Myocyte (in vitro differentiated cells): ENCODE measurements around the gene SULF2. TPM values are rescaled to one million over a fixed set of nuclear protein-coding genes. Genes with fewer than 3 reads are reported as not detected.
A peak's percentile ranks its signal among the peaks of the same experiment; 100 is the strongest.

Experiments used
- DNase-seq: peaks from one replicate; pipeline ENCODE4 v3.0.0-alpha.2; 2012; ENCODE audit warnings: low read depth
- total RNA-seq: library from RNA; depleted of rRNA; stranded (reverse); fragments of >200 nt; gene quantifications from 2 replicates; pipeline ENCODE4 v1.2.3, GENCODE V29; 2014

SULF2 gene
- total RNA-seq, 1 donor from 2014 or later, result 2.6 TPM

- no peak for DNase-seq
These were observed 112.2 kb downstream of the SULF2 start for GRCh38 chr20:47672886-47673670.

DNA sequence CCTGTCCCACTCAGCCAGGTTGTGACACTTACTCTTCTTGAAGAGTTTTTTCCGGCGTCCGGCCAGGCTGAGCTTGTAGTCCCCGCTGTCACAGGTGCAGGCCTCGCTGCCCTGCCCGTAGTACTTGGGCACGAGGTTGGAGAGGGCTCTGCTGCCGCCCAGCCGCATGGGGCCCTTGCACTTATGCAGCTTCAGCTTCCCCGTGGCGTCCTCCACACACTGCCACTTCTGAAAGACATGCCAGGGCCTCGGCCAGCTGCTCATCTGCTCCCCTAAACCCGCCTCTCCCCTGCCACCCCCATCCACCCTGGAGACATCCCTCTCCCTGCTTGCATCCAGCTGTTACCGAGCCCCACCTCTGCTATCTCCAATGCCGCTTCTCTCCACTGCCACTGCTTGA lies 113.1 kb downstream of the SULF2 start:
- no peak for DNase-seq

- no peak for DNase-seq
These were observed 114.4 kb downstream of the SULF2 start for GRCh38 chr20:47670913-47671312.

DNA sequence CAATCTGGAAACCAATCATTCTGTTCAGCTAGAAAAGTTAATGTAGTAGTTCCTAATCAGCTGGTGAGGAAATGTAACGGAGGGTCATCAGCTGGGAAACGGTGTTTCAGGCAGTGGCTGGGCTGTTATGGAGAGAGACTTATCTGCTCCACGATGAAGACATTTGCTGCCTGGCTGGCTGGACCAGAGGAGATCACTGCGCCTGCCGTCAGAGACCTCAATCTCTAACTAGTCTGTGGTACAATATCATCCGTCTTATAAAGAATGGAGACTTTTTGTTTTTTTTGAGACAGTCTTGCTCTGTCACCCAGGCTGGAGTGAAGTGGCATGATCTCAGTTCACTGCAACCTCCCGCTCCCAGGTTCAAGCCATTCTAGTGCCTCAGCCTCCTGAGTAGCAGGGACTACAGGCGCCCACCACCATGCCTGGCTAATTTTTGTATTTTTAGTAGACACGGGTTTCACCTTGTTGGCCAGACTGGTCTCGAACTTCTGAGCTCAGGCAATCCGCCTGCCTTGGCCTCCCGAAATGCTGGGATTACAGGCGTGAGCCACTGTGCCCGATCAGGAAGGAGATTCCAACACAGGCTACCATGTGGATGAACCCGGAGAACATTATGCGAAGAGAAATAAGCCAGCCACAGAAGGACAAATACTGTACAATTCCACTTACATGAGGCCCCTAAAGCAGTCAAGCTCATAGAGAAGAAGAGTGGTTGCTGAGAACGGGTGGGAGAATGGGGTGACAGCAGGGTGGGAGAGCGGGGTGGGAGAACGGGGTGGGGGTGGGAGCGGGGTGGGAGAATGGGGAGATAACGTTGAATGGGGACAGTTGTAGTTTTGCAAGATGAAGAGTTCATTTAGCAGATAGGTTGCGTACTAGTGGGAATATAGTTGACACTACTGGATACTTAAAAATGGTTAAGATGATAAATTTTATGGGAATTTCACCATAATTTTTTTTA lies 115.1 kb downstream of the SULF2 start:
- no peak for DNase-seq

DNA sequence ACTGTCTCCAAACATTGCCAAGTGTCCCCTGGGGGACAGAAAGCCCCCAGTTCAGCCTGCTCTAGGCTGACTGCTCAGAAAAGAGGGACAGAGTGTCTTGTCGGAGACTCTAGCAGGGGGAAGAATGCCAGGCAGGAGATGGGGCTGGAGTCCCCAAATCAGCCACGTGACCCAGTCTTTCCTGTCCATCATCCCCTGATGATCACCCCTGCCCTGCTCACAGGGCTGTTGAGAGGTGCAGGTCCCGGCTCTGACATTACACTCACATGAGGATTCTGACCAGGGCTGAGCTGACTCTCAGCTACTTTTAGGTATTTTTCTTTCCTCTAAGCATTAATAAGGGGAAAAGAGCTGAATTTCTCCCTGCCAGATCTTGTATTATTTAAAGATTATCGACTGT lies 115.8 kb downstream of the SULF2 start:
- no peak for DNase-seq

DNA sequence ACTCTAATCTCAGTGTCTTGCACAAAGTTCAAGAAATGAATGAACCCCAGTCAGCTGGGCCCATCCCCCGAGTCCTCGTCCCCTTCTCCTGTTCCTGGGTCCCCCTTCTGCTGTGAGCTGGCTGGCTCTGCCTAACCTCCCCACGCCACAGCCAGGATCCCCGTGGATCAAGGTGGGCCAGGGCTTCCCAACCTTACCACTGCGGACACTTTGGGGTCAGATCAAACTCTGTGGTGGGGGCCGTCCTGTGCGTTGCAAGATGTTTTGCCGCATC lies 116.2 kb downstream of the SULF2 start:
- DNase-seq, result no peak

- no peak for DNase-seq
These were observed 116.7 kb downstream of the SULF2 start for GRCh38 chr20:47668313-47669151.

DNA sequence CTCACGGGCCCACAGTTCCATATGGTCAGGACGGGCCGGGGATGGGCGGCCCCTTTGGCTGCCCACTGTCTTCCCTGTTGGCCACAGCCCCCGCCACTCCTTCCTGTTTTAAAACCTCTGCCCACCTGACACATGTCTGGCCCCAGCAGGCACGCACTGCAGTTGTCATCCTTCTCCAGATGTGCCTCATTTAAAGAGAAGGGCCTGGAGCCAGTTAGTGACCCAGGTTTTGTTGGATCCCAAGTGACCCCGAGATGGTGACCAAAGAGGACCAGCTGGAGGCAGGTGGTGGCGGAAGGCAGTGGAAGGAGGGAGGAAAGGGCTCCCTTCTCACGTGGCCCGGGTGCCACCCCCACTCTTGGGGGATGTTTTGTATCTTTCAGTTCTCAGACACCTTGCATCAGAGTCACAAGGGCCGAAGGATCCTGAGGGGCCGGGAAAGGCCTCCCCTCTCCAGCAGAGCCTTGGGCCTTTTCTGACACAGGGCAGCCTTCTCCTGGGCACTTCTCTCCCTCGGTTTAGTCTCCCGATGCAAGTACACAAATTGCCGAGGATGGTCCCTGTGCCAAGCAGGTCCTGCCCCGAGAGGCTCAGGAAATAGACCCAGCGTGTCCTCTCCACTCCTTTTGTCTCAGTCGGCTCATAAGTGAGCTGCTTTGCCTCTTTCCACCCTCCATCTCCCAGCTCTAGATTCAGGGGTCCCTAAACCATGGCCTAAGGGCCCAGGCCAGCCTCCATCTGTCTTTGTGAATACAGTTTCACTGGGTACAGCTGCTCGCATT lies 117.6 kb downstream of the SULF2 start:
- DNase-seq, result no peak

GRCh38 chr20:47667086-47667485 lies 118.2 kb downstream of the SULF2 start:
- no peak for DNase-seq

DNA sequence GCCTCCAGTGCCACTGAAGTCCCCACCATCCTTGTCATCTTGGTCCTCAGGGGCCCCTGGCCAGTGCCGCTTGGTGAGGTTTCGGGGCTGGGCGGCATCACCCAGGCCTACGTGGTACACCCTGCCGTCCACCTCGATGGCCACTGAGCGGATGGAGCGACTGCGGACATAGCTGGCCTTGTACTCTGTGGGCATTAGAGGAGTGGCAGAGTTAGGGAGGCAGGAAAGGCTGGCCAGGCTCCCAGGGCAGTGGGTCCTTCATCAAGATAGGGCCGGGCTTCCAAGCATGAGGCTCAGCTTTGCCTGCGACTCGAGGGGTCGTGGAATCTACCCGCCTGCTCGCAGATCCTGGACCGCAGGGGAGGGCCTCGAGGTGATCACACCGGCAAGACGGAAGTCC lies 119.0 kb downstream of the SULF2 start:
- no peak for DNase-seq

DNA sequence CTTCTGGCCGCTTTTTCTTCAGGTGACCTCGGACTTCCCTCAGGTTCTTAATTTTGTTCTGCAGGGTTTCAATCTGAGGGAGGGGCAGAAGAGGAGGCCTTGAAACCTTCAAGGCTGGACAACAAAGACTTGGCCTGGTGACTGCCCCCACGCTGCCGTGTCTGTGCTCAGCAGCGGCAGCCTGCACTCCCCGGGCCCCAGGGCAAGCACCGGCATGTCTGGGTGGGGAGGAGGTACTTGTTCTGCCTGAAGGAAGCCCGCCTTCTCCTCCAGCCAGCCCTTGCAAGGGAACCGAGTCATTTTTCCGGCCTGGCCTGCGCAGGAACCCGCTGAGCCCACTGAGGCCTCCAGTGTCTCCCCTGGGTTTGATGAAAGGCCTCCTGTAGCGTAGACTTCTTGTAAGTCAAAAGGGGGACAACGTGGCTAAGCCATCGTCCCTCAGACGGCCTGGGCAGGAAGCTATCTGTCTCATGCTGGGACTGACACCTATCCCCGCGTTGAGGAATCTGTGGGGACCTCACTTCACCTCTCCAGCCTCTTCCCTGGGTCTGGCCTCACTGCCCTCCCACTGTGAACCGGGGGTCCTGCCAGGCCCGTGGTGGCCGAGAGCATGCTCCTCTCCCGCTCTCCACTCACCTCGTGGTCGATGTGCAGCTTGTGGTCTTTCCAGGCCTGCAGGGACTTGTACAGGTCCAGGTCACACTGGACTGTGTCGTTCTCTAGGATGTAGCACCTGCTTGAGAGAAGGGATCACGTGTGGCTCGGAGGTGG lies 119.9 kb downstream of the SULF2 start:
- no peak for DNase-seq

DNA sequence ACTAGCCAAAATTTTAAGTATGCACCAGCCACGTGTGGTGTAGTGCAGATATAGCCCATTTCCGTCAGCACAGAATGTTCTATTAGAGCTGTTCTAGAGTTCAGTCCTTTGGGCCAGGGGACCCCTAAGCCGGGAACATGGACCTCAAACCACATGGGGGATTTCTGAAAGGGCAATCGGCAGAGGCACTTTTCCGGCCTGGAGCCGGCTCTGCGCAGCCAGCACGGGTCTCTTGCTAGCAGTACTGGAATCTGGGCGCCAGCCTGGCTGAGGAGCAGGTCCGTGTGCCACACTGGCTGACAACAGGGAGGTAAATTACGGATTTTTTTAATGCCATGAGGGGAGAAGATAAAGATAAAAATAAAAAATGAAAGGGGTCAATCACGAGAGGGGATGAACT lies 120.5 kb downstream of the SULF2 start:
- no peak for DNase-seq

DNA sequence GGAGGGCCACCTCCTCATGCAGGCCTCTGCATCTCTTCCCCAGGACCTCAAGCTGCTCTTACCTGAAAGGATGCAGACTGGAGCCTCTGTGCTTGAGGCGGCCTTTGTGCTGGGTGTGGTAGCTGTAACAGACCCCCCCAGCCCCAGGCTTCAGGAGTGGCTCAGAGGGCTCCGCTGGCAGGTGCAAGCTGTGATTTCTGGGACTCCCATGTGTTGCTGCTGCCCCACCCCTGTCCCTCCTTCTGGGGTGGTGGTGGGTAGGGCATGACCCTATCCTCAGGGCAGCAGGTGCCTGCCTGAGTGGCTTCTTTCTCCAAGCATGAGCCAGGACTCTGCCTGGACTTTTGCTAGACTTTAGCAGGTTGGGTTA lies 121.2 kb downstream of the SULF2 start:
- peak; percentile 40 for DNase-seq

DNA sequence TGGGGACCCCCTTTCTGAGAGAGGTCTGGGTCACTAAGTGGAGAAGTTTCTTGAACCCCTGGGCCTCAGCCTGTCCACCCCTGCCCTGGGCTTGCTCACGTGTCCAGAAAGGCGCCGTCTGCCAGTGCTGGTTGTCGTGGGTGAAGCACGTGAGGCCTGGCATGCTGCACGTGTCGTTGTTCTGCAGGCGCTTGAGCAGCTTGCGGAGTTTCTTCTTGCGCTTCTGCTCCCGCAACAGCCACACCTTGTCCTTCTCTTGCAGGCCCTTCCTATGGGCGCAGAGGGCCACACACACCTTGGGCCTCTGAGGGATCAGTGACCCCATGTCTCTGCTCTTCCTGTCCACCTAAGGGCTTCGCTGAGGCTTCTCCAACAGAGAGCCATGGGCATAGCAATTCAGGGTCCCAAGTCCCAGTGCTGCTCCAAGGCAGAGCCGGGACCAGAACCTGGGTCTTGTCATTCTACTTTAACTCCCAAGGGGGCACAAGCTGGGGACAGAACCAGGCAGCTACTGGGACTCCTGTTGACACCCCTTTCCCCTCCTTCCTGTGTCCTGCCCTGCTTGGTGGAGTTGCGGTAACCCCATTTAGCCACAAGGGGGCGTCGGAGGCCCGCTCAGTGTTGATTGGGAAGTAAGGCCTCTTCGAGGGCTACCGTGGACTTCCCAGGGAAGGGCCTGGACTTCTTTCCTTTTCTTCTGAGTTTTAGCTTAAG lies 121.8 kb downstream of the SULF2 start:
- DNase-seq, result peak; percentile 85

GRCh38 chr20:47662483-47663353 lies 122.6 kb downstream of the SULF2 start:
- DNase-seq, result no peak

- DNase-seq, result no peak
These were observed 123.6 kb downstream of the SULF2 start for GRCh38 chr20:47661714-47662113.

GRCh38 chr20:47660983-47661700 lies 124.1 kb downstream of the SULF2 start:
- no peak for DNase-seq

GRCh38 chr20:47660602-47660905 lies 124.7 kb downstream of the SULF2 start:
- DNase-seq, result no peak
